ENCODE measurements around the gene SLC46A1.

Gene SLC46A1

GRCh38 chr17:28394337-28395116 is 11.5 kb downstream of the SLC46A1 start:
- Histone ChIP-seq H3F3A (ENCODE audit: low read depth) (no peaks in the 10 kb centered on the region), H3K27me3 (ENCODE audit: insufficient read depth, low read length, poor library complexity, severe bottlenecking) (no peaks in the 10 kb centered on the region), H3K79me2 (ENCODE audit: insufficient read depth, low read length) (no peaks in the 10 kb centered on the region), H3K36me3 (ENCODE audit: insufficient read depth, low read length) (no peaks in the 10 kb centered on the region), H4K20me1 (ENCODE audit: insufficient read depth, low read length, poor library complexity, severe bottlenecking) (no peaks in the 10 kb centered on the region), H2AFZ (ENCODE audit: low read length) (no peak overlapping the region), H3K9me3 (ENCODE audit: insufficient read depth, low read depth, low read length) (no peaks in the 10 kb centered on the region), H3K9ac (ENCODE audit: low read depth, low read length, poor library complexity, severe bottlenecking) (no peak overlapping the region), H3K4me3 (ENCODE audit: low read length, poor library complexity, severe bottlenecking) (no peak overlapping the region), H3K9me2 (replicated peaks; ENCODE audit: low read depth, low read length) (no peaks in the 10 kb centered on the region), H3K4me1 (ENCODE audit: insufficient read depth, low read length, poor library complexity, severe bottlenecking) (no peaks in the 10 kb centered on the region), H3K4me2 (ENCODE audit: low read depth, low read length, poor library complexity, severe bottlenecking) (no peak overlapping the region)
- TF ChIP-seq EZH2phosphoT487 (IDR thresholded peaks at IDR 0.05; ENCODE audit: borderline replicate concordance) (no peak), CTCF (conservative IDR thresholded peaks at IDR 0.05; ENCODE audit: low read length) (no peak)

GRCh38 chr17:28392491-28392890 is 13.5 kb downstream of the SLC46A1 start:
- no peak for TF ChIP-seq CTCF (conservative IDR thresholded peaks at IDR 0.05; ENCODE audit: low read length)
- no peak for TF ChIP-seq EZH2phosphoT487 (IDR thresholded peaks at IDR 0.05; ENCODE audit: borderline replicate concordance)
- H3K27me3 ChIP-seq (ENCODE audit: insufficient read depth, low read length, poor library complexity, severe bottlenecking), result no peaks in the 10 kb centered on the region
- H3K36me3 ChIP-seq (ENCODE audit: insufficient read depth, low read length), result no peaks in the 10 kb centered on the region
- no peak overlapping the region for H2AFZ ChIP-seq (ENCODE audit: low read length)
- H3K4me1 ChIP-seq (ENCODE audit: insufficient read depth, low read length, poor library complexity, severe bottlenecking), result no peaks in the 10 kb centered on the region
- H3K9me3 ChIP-seq (ENCODE audit: insufficient read depth, low read depth, low read length), result no peaks in the 10 kb centered on the region
- H3F3A ChIP-seq (ENCODE audit: low read depth), result no peaks in the 10 kb centered on the region
- no peak overlapping the region for H3K4me3 ChIP-seq (ENCODE audit: low read length, poor library complexity, severe bottlenecking)
- no peaks in the 10 kb centered on the region for H3K79me2 ChIP-seq (ENCODE audit: insufficient read depth, low read length)
- H3K9ac ChIP-seq (ENCODE audit: low read depth, low read length, poor library complexity, severe bottlenecking), result no peak overlapping the region
- no peak overlapping the region for H3K4me2 ChIP-seq (ENCODE audit: low read depth, low read length, poor library complexity, severe bottlenecking)
- no peaks in the 10 kb centered on the region for H4K20me1 ChIP-seq (ENCODE audit: insufficient read depth, low read length, poor library complexity, severe bottlenecking)
- no peaks in the 10 kb centered on the region for H3K9me2 ChIP-seq (replicated peaks; ENCODE audit: low read depth, low read length)

- Histone ChIP-seq H2AFZ (ENCODE audit: low read length) (no peak overlapping the region), H3K9me2 (replicated peaks; ENCODE audit: low read depth, low read length) (no peaks in the 10 kb centered on the region), H3K27me3 (ENCODE audit: insufficient read depth, low read length, poor library complexity, severe bottlenecking) (no peaks in the 10 kb centered on the region), H3F3A (ENCODE audit: low read depth) (no peaks in the 10 kb centered on the region), H3K4me2 (ENCODE audit: low read depth, low read length, poor library complexity, severe bottlenecking) (no peak overlapping the region), H3K79me2 (ENCODE audit: insufficient read depth, low read length) (no peaks in the 10 kb centered on the region), H3K9me3 (ENCODE audit: insufficient read depth, low read depth, low read length) (no peaks in the 10 kb centered on the region), H4K20me1 (ENCODE audit: insufficient read depth, low read length, poor library complexity, severe bottlenecking) (no peaks in the 10 kb centered on the region), H3K4me1 (ENCODE audit: insufficient read depth, low read length, poor library complexity, severe bottlenecking) (no peaks in the 10 kb centered on the region), H3K36me3 (ENCODE audit: insufficient read depth, low read length) (no peaks in the 10 kb centered on the region), H3K4me3 (ENCODE audit: low read length, poor library complexity, severe bottlenecking) (no peak overlapping the region), H3K9ac (ENCODE audit: low read depth, low read length, poor library complexity, severe bottlenecking) (no peak overlapping the region)
- TF ChIP-seq CTCF (conservative IDR thresholded peaks at IDR 0.05; ENCODE audit: low read length), result no peak
- no peak for TF ChIP-seq EZH2phosphoT487 (IDR thresholded peaks at IDR 0.05; ENCODE audit: borderline replicate concordance)
These were observed 14.6 kb downstream of the SLC46A1 start for GRCh38 chr17:28391401-28391800.
